Neural progenitor cell (in vitro differentiated cells): Measurements from ENCODE around the gene EIPR1. TPM values are rescaled to one million over a fixed set of nuclear protein-coding genes. Genes with fewer than 3 reads are reported as not detected.
A peak's percentile ranks its signal among the peaks of the same experiment; 100 is the strongest.

Source experiments
- DNase-seq: peaks from one replicate; pipeline ENCODE4 v3.0.0-alpha.2; 2016; ENCODE audit warnings: low spot score
- H2AFZ ChIP-seq: fragments of 200-600 bp; sonication (generic); replicated peaks from 2 replicates; pipeline ENCODE4 v1.6.1; 2016; ENCODE audit warnings: antibody characterized with exemption
- H3F3A ChIP-seq: fragments of 200-600 bp; sonication (generic); 2 replicates; pipeline ENCODE4 v1.6.1; 2016; ENCODE audit warnings: antibody characterized with exemption, low read depth
- H3K27ac ChIP-seq: fragments of 200-600 bp; sonication (generic); 2 replicates; pipeline ENCODE4 v1.5.1; 2016; ENCODE audit warnings: mild to moderate bottlenecking
- H3K27me3 ChIP-seq: fragments of 200-600 bp; sonication (generic); 2 replicates; pipeline ENCODE4 v1.6.1; 2016; ENCODE audit warnings: mild to moderate bottlenecking, moderate library complexity
- H3K36me3 ChIP-seq: fragments of 200-600 bp; sonication (generic); 2 replicates; pipeline ENCODE4 v1.5.1; 2016
- H3K4me1 ChIP-seq: fragments of 200-600 bp; sonication (generic); 2 replicates; pipeline ENCODE4 v1.6.1; 2016; ENCODE audit warnings: mixed run types
- H3K4me2 ChIP-seq: fragments of 200-600 bp; sonication (generic); 2 replicates; pipeline ENCODE4 v1.6.1; 2016
- H3K4me3 ChIP-seq: fragments of 200-600 bp; sonication (generic); 2 replicates; pipeline ENCODE4 v1.5.1; 2016
- H3K79me2 ChIP-seq: fragments of 200-600 bp; sonication (generic); 2 replicates; pipeline ENCODE4 v1.6.1; 2016; ENCODE audit warnings: low read depth
- H3K9ac ChIP-seq: fragments of 200-600 bp; sonication (generic); 2 replicates; pipeline ENCODE4 v1.6.1; 2016
- H3K9me3 ChIP-seq: fragments of 200-600 bp; sonication (generic); 2 replicates; pipeline ENCODE4 v1.5.1; 2016; ENCODE audit warnings: low read depth
- H4K20me1 ChIP-seq: fragments of 200-600 bp; sonication (generic); 2 replicates; pipeline ENCODE4 v1.6.1; 2016; ENCODE audit warnings: low read depth
- H3K27ac Mint-ChIP-seq: 3 replicates; pipeline ENCODE4 v1.8.0; 2021; ENCODE audit warnings: mixed read lengths
- H3K27me3 Mint-ChIP-seq: 2 replicates; pipeline ENCODE4 v1.8.0; 2022; ENCODE audit warnings: low read depth, mild to moderate bottlenecking, inconsistent platforms, moderate library complexity, mixed read lengths; ENCODE audit not compliant: insufficient read depth
- H3K36me3 Mint-ChIP-seq: 3 replicates; pipeline ENCODE4 v1.8.0; 2021; ENCODE audit warnings: mixed read lengths
- H3K4me1 Mint-ChIP-seq: 3 replicates; pipeline ENCODE4 v1.8.0; 2021; ENCODE audit warnings: mixed read lengths
- H3K4me3 Mint-ChIP-seq: 3 replicates; pipeline ENCODE4 v1.8.0; 2021; ENCODE audit warnings: mild to moderate bottlenecking, moderate library complexity, mixed read lengths
- H3K9me3 Mint-ChIP-seq: 3 replicates; pipeline ENCODE4 v1.8.0; 2020; ENCODE audit warnings: mixed read lengths
- EZH2 ChIP-seq: fragments of 200-600 bp; sonication (generic); IDR thresholded peaks from 2 replicates; pipeline ENCODE4 v1.6.1; 2017; ENCODE audit warnings: antibody characterized with exemption, mild to moderate bottlenecking, moderate library complexity
- EZH2phosphoT487 ChIP-seq: fragments of 200-600 bp; sonication (generic); IDR thresholded peaks from 2 replicates; pipeline ENCODE4 v1.6.1; 2017; ENCODE audit warnings: antibody characterized with exemption
- total RNA-seq: library from RNA; depleted of rRNA; stranded (reverse); fragments of >200 nt; gene quantifications from 2 replicates; pipeline ENCODE4 v1.2.3, GENCODE V29; 2015; ENCODE audit warnings: low replicate concordance
- TF ChIP-seq, protein P1 (sequence below): fragments of 200-600 bp; sonication (generic); IDR thresholded peaks from 2 replicates; pipeline ENCODE4 v1.5.1; 2017; ENCODE audit warnings: antibody characterized with exemption, mild to moderate bottlenecking

EIPR1 gene
- total RNA-seq, 1 donor from 2014 or later, result 57.1 TPM

DNA sequence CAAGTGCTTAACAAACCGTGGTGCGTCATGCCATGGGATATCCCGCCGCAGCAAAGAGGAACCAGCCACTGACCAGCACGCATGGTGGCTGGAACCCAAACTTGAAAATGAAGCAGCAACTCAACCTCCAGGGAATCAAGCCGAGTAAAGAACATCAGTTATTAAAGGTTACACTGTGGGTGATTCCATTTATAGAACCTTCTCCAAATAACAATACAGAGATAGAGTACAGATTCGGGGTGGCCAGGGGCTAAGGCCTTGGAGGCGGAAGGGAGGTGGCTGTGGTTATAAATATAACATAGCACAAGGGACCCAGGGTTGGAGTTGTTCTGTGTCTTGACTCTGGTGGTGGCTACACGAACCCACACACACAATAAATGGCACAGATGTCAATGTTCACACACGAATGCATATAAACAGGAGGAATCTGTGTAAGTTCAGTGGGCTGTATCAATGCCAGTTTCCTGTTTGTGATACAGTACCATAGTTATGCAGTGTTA, 123.1 kb downstream of the EIPR1 start:
- Mint-ChIP-seq H3K27me3 (peaks cover 6% of the 10 kb centered on the region), H3K9me3 (peaks cover 4% of the 10 kb centered on the region), H3K4me3 (no peak overlapping the region), H3K36me3 (peaks cover 12% of the 10 kb centered on the region), H3K4me1 (peaks cover 36% of the 10 kb centered on the region), H3K27ac (peak overlapping the region; percentile 54)
- Histone ChIP-seq H3K79me2 (no peaks in the 10 kb centered on the region), H2AFZ (no peak overlapping the region), H3K4me3 (no peak overlapping the region), H4K20me1 (peaks cover 38% of the 10 kb centered on the region), H3K4me2 (no peak overlapping the region), H3K9me3 (no peaks in the 10 kb centered on the region), H3K27me3 (peaks cover 15% of the 10 kb centered on the region), H3K36me3 (no peaks in the 10 kb centered on the region), H3K4me1 (no peaks in the 10 kb centered on the region), H3K27ac (no peak overlapping the region), H3F3A (no peaks in the 10 kb centered on the region), H3K9ac (no peak overlapping the region)
- TF ChIP-seq EZH2phosphoT487 (no peak), EZH2 (no peak)
- TF ChIP-seq, protein P1, sequence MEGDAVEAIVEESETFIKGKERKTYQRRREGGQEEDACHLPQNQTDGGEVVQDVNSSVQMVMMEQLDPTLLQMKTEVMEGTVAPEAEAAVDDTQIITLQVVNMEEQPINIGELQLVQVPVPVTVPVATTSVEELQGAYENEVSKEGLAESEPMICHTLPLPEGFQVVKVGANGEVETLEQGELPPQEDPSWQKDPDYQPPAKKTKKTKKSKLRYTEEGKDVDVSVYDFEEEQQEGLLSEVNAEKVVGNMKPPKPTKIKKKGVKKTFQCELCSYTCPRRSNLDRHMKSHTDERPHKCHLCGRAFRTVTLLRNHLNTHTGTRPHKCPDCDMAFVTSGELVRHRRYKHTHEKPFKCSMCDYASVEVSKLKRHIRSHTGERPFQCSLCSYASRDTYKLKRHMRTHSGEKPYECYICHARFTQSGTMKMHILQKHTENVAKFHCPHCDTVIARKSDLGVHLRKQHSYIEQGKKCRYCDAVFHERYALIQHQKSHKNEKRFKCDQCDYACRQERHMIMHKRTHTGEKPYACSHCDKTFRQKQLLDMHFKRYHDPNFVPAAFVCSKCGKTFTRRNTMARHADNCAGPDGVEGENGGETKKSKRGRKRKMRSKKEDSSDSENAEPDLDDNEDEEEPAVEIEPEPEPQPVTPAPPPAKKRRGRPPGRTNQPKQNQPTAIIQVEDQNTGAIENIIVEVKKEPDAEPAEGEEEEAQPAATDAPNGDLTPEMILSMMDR, result no peak
- no peak for DNase-seq

DNA sequence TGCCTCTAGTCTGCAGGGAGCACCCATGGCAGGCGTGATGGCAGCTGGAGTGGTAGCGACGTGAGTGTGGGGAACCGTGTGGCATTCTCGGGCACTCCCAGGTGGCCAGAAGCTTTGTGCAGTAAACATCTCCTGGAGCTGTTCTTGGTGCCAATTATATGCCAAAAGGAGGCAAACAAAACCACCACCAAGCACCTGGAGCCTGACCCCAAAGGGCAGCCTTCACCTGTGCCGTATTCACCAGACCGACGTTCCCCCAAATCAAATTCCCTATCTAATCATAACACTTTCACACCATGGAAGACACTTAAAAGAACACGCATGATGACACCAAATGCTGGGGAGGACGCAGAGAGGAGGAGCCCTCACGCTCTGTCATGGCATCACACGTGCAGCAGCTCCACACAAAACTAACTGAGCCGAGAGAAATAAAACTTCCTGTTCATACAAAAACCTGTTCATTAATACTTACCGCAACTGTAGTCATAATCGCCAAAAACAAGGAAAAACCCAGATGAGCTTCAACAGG, 123.6 kb downstream of the EIPR1 start:
- peaks cover 6% of the 10 kb centered on the region for H3K27me3 Mint-ChIP-seq
- Histone ChIP-seq H3K9ac (no peak overlapping the region), H3K4me3 (no peak overlapping the region), H2AFZ (no peak overlapping the region), H3F3A (no peaks in the 10 kb centered on the region), H4K20me1 (peaks cover 33% of the 10 kb centered on the region), H3K9me3 (no peaks in the 10 kb centered on the region), H3K79me2 (no peaks in the 10 kb centered on the region), H3K4me2 (no peak overlapping the region), H3K36me3 (no peaks in the 10 kb centered on the region), H3K4me1 (no peaks in the 10 kb centered on the region), H3K27me3 (peaks cover 10% of the 10 kb centered on the region), H3K27ac (no peak overlapping the region)
- DNase-seq, result no peak
- H3K9me3 Mint-ChIP-seq, result peaks cover 8% of the 10 kb centered on the region
- H3K4me3 Mint-ChIP-seq, result no peak overlapping the region
- peaks cover 40% of the 10 kb centered on the region for H3K4me1 Mint-ChIP-seq
- no peak for TF ChIP-seq EZH2
- TF ChIP-seq, protein P1, result no peak
- TF ChIP-seq EZH2phosphoT487, result no peak
- H3K27ac Mint-ChIP-seq, result peak overlapping the region; percentile 54
- H3K36me3 Mint-ChIP-seq, result peaks cover 17% of the 10 kb centered on the region

DNA sequence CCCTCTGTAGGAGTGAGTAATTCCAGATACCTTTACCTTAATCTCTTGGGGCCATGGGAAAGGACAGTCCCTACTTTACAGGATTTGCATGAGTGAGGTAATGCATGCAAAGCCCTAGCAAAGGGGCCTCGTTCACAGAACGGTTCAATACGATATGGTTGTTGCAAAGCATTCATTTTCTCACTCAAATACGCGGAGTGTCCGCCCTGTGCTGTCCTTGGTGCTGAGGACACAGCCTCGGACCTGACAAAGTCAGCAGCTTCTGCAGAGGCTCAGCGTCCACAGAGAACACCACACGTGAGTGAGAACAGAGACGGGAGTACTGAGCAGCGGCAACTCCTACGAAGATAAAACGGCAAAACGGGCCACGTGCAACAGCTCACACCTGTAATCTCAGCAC, 125.7 kb downstream of the EIPR1 start:
- Mint-ChIP-seq H3K36me3 (peaks cover 20% of the 10 kb centered on the region), H3K4me3 (no peak overlapping the region), H3K27me3 (peaks cover 6% of the 10 kb centered on the region), H3K9me3 (peaks cover 11% of the 10 kb centered on the region), H3K27ac (no peak overlapping the region), H3K4me1 (peaks cover 25% of the 10 kb centered on the region)
- Histone ChIP-seq H3K9ac (no peak overlapping the region), H3K27ac (no peak overlapping the region), H3K4me1 (no peaks in the 10 kb centered on the region), H3K27me3 (no peaks in the 10 kb centered on the region), H3K79me2 (no peaks in the 10 kb centered on the region), H3K9me3 (no peaks in the 10 kb centered on the region), H3K36me3 (no peaks in the 10 kb centered on the region), H3K4me2 (no peak overlapping the region), H4K20me1 (peaks cover 14% of the 10 kb centered on the region), H3K4me3 (no peak overlapping the region), H2AFZ (no peak overlapping the region), H3F3A (no peaks in the 10 kb centered on the region)
- DNase-seq, result no peak
- TF ChIP-seq EZH2 (no peak), EZH2phosphoT487 (no peak)
- TF ChIP-seq, protein P1, result no peak
